Superior temporal gyrus (tissue), 1 donor: Measurements from ENCODE around the gene CDK4.
A peak's percentile ranks its signal among the peaks of the same experiment; 100 is the strongest.
"Not testable (repeated sequence)": the region's sequence is repeated elsewhere in the genome, so short reads cannot be mapped to it uniquely, and the experiment has no call there.

ENCODE experiments used
- DNase-seq: peaks from one replicate; pipeline ENCODE4 v3.0.0-alpha.2; 2016; ENCODE audit errors: extremely low spot score

Gene CDK4

GRCh38 chr12:57751788-57752667, at the start of gene CDK4:
TSS of gene CDK4 (minus strand) at chr12:57752310. CDS start at chr12:57751717, 593 bp downstream.
- peak; percentile 100 for DNase-seq

GRCh38 chr12:57800965-57801364, 48.9 kb upstream of the CDK4 start:
- DNase-seq = no peak

- no peak for DNase-seq
These were observed 45.8 kb upstream of the CDK4 start for GRCh38 chr12:57797933-57798332.

- DNase-seq = no peak
These were observed 44.9 kb upstream of the CDK4 start for GRCh38 chr12:57796996-57797395.

- DNase-seq = no peak
These were observed 43.2 kb upstream of the CDK4 start for GRCh38 chr12:57795354-57795753.

GRCh38 chr12:57793920-57794319, 41.8 kb upstream of the CDK4 start:
- no peak for DNase-seq

- DNase-seq = no peak
These were observed 31.8 kb upstream of the CDK4 start for GRCh38 chr12:57783861-57784260.

GRCh38 chr12:57783466-57783801, 31.3 kb upstream of the CDK4 start:
- no peak for DNase-seq

GRCh38 chr12:57782608-57783465, 30.7 kb upstream of the CDK4 start, which contains the start of gene TSFM:
TSS of gene TSFM (plus strand) at chr12:57782787. CDS start at chr12:57782802, 15 bp downstream.
- peak; percentile 99 for DNase-seq

GRCh38 chr12:57782243-57782607, 30.1 kb upstream of the CDK4 start:
- DNase-seq = no peak

GRCh38 chr12:57781801-57782200, 29.7 kb upstream of the CDK4 start:
- no peak for DNase-seq

GRCh38 chr12:57781244-57781643, 29.1 kb upstream of the CDK4 start:
- DNase-seq = no peak

GRCh38 chr12:57780284-57780897, 28.3 kb upstream of the CDK4 start:
- no peak for DNase-seq

- DNase-seq = no peak
These were observed 27.6 kb upstream of the CDK4 start for GRCh38 chr12:57779736-57780135.

- DNase-seq = no peak
These were observed 25.8 kb upstream of the CDK4 start for GRCh38 chr12:57777911-57778310.

GRCh38 chr12:57777367-57777766, 25.3 kb upstream of the CDK4 start:
- DNase-seq = no peak

GRCh38 chr12:57776247-57776587, 24.1 kb upstream of the CDK4 start:
- no peak for DNase-seq

GRCh38 chr12:57775563-57776246, 23.6 kb upstream of the CDK4 start:
- no peak for DNase-seq

GRCh38 chr12:57775044-57775443, 22.9 kb upstream of the CDK4 start:
- no peak for DNase-seq

- not testable (repeated sequence) for DNase-seq
These were observed 22.5 kb upstream of the CDK4 start for GRCh38 chr12:57774634-57775033.

- no peak for DNase-seq
These were observed 20.6 kb upstream of the CDK4 start, which contains the start of gene EEF1AKMT3 for GRCh38 chr12:57772429-57773322. TSS of gene EEF1AKMT3 (plus strand) at chr12:57772614. CDS start at chr12:57772725, 111 bp downstream.
